B cell (primary cell): Measurements from ENCODE around the gene UNC5A. TPM values are rescaled to one million over a fixed set of nuclear protein-coding genes. Genes with fewer than 3 reads are reported as not detected.

Source experiments
- ATAC-seq: fragments of 200-7000 bp; cut with Tn5 transposase; one replicate; pipeline ENCODE4 v1.10.0; 2021; ENCODE audit warnings: low read depth, mild to moderate bottlenecking, moderate number of reproducible peaks, moderate library complexity
- CTCF ChIA-PET: fragments of 350-600 bp; sonication (Branson Sonifier 250); formaldehyde crosslinking; loops from one replicate; lab custom pipeline; 2021; ENCODE audit warnings: antibody characterized with exemption, inconsistent platforms; lab: Charles Lee
- POLR2A ChIA-PET: fragments of 350-600 bp; sonication (Branson Sonifier 250); formaldehyde crosslinking; loops from one replicate; lab custom pipeline; 2021; ENCODE audit warnings: antibody characterized with exemption; lab: Charles Lee
- DNase-seq: peaks from one replicate; pipeline ENCODE4 v3.0.0; 2013
- H2AFZ ChIP-seq: 2 replicates; pipeline ENCODE4 v1.6.1; 2012; ENCODE audit warnings: mild to moderate bottlenecking, low read depth, low read length; ENCODE audit not compliant: insufficient read depth, poor library complexity, severe bottlenecking
- H3K27ac ChIP-seq, 2 donors: 1 replicate in 1 of 2; 2 replicates in 1 of 2; pipeline ENCODE4 v1.5.1; 2012 to 2013; ENCODE audit warnings: low read length in 2 of 2, mild to moderate bottlenecking in 2 of 2, moderate library complexity in 1 of 2
- H3K27me3 ChIP-seq, 4 experiments: fragments of 200-600 bp in 1 of 4; sonication (generic) in 1 of 4; replicated peaks in 1 of 4; 1 replicate in 2 of 4; 2 replicates in 2 of 4; pipeline versions ENCODE4 v1.6.1 to v1.7.0; 2013 to 2016; ENCODE audit warnings: low read length in 3 of 4, mild to moderate bottlenecking in 2 of 4, mixed read lengths in 1 of 4, moderate library complexity in 1 of 4; ENCODE audit not compliant: insufficient read depth in 4 of 4, control insufficient read depth in 3 of 4; ENCODE audit errors: control extremely low read depth in 1 of 4
- H3K36me3 ChIP-seq, 2 experiments: replicated peaks in 1 of 2; 1 replicate in 1 of 2; 2 replicates in 1 of 2; pipeline versions ENCODE4 v1.6.1 to v1.7.1; 2013; ENCODE audit warnings: low read length in 1 of 2; ENCODE audit not compliant: insufficient read depth in 2 of 2, control insufficient read depth in 1 of 2; ENCODE audit errors: control extremely low read depth in 1 of 2, extremely low read depth in 1 of 2
- H3K4me1 ChIP-seq, 2 donors: fragments of 200-600 bp in 1 of 2; sonication (generic) in 1 of 2; 1 replicate in 1 of 2; 2 replicates in 1 of 2; pipeline versions ENCODE4 v1.5.1 to v1.6.1; 2013 to 2017; ENCODE audit warnings: low read length in 2 of 2; ENCODE audit not compliant: control insufficient read depth in 2 of 2, insufficient read depth in 2 of 2
- H3K4me2 ChIP-seq: replicated peaks from 2 replicates; pipeline ENCODE3; 2012; ENCODE audit warnings: mild to moderate bottlenecking, low read depth, low read length; ENCODE audit not compliant: poor library complexity, severe bottlenecking
- H3K4me3 ChIP-seq, 5 experiments: fragments of 200-600 bp in 1 of 5; sonication (generic) in 1 of 5; 1 replicate in 3 of 5; 2 replicates in 2 of 5; pipeline versions ENCODE4 v1.5.1 to v1.7.0; 2011 to 2016; ENCODE audit warnings: low read length in 4 of 5, mild to moderate bottlenecking in 4 of 5, low read depth in 2 of 5, control low read depth in 1 of 5, moderate library complexity in 1 of 5; ENCODE audit not compliant: insufficient read depth in 1 of 5; ENCODE audit errors: control extremely low read depth in 1 of 5, extremely low read depth in 1 of 5
- H3K79me2 ChIP-seq: fragments of 200-600 bp; sonication (generic); one replicate; pipeline ENCODE4 v1.6.0; 2016; ENCODE audit warnings: low read length; ENCODE audit not compliant: control insufficient read depth, insufficient read depth
- H3K9ac ChIP-seq: fragments of 200-600 bp; sonication (generic); 2 replicates; pipeline ENCODE4 v1.6.1; 2017; ENCODE audit warnings: mild to moderate bottlenecking, low read length, moderate library complexity
- H3K9me3 ChIP-seq, 3 donors: one replicate each; pipeline versions ENCODE4 v1.6.1 to v1.7.1; 2013; ENCODE audit warnings: low read length in 2 of 3; ENCODE audit not compliant: control insufficient read depth in 2 of 3, insufficient read depth in 1 of 3; ENCODE audit errors: control extremely low read depth in 1 of 3
- H4K20me1 ChIP-seq: 2 replicates; pipeline ENCODE4 v1.6.0; 2012; ENCODE audit warnings: mild to moderate bottlenecking, low read length; ENCODE audit not compliant: insufficient read depth, control insufficient read depth, poor library complexity, severe bottlenecking
- H3K27ac Mint-ChIP-seq: one replicate; pipeline ENCODE4 v1.8.0; 2021; ENCODE audit warnings: mixed read lengths
- H3K27me3 Mint-ChIP-seq: one replicate; pipeline ENCODE4 v1.8.0; 2021; ENCODE audit warnings: mixed read lengths
- H3K4me1 Mint-ChIP-seq: one replicate; pipeline ENCODE4 v1.8.0; 2021; ENCODE audit warnings: mixed read lengths
- H3K4me3 Mint-ChIP-seq: one replicate; pipeline ENCODE4 v1.8.0; 2021; ENCODE audit warnings: mixed read lengths
- H3K9me3 Mint-ChIP-seq: one replicate; pipeline ENCODE4 v1.8.0; 2022; ENCODE audit warnings: mixed read lengths; ENCODE audit not compliant: insufficient read depth
- CTCF ChIP-seq: fragments of 200-600 bp; IDR thresholded peaks from one replicate; pipeline ENCODE4 v1.8.0; 2022; ENCODE audit warnings: antibody characterized with exemption, mild to moderate bottlenecking
- EZH2 ChIP-seq: IDR thresholded peaks from 2 replicates; pipeline ENCODE4 v1.6.1; 2012; ENCODE audit warnings: borderline replicate concordance, low read depth, mild to moderate bottlenecking, moderate library complexity, low read length; ENCODE audit not compliant: insufficient read depth, poor library complexity, severe bottlenecking
- WGBS: methylation state at CpG from one replicate; pipeline ENCODE4 v1.1.5; 2013; ENCODE audit warnings: missing lambda C conversion rate; ENCODE audit not compliant: insufficient coverage; 5-methylcytosine and 5-hydroxymethylcytosine counted together
- intact Hi-C: fragments of 100-400 bp; cut with micrococcal nuclease; formaldehyde crosslinking; loops from one replicate; pipeline ENCODE4 v1.10.0; 2022
- polyA plus RNA-seq: library from polyadenylated mRNA; depleted of rRNA; stranded (reverse); fragments of >200 nt; gene quantifications from 2 replicates; pipeline ENCODE4 v1.2.3, GENCODE V29; 2012
- total RNA-seq, 2 donors: library from RNA; stranded (reverse); fragments of 120-200 nt in 1 of 2; gene quantifications; 1 replicate in 1 of 2; 2 replicates in 1 of 2; pipeline versions ENCODE4 v1.2.3 to v1.2.4, GENCODE V29; 2013 to 2022

UNC5A gene
- total and polyA plus RNA-seq, 2 donors (not counting 1 experiment from before 2014, with no cell fraction given), result not detected

DNA sequence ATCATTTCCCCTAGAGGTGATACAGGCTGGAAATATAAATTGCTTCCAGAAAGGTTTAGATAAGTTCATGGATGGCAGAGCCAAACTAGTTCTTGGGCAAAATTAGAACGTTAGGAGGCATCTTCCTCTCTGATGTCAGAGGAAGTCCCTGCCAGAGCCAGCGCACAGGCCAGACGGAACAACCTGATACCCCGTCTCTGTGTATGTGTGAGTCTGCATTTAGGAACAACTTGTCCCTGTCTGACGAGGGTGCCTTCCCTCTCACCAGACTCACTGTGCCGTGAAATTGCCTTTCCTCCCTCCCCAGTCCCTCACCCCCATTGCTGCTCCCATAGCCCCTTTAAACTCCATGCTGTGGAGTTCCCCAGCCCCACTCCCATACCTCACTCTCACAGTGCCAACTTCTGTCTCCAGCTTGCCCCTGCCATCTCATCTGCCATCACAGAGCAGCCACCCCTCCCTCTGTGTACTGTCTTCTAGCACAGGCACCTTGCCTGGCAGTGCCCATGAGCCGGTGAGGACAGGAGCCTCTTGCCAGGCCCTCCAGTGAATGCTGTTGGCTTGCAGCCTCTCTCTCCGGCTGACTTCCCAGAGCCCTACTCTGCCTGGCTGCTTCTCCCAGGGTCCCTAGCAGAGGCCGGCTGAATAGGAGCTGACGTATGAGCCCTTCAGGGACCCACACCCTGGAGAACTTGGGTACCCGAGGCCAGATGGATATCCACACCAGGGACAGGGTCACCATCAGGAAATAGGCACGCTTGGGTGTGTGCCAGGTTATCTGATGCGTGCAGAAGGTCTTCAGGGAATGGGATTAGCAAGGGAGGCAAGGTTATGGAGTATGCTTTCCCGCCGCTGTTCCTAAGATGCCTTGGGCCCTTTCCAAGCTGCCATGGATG is 26.7 kb downstream of the UNC5A start:
- no peak overlapping the region for H3K4me3 Mint-ChIP-seq
- H3K79me2 ChIP-seq, result no peaks in the 10 kb centered on the region
- peaks cover 0 to 24% (median 3%) of the 10 kb centered on the region in 4 experiments for H3K27me3 ChIP-seq
- H3K4me2 ChIP-seq, result no peak overlapping the region
- TF ChIP-seq CTCF (no peak), EZH2 (no peak)
- no peaks in the 10 kb centered on the region for H3K9me3 Mint-ChIP-seq
- H3K9me3 ChIP-seq, result peaks cover 0 to 19% (median 0%) of the 10 kb centered on the region in 3 donors
- ATAC-seq (no peak), DNase-seq (no peak)
- ChIA-PET POLR2A (no interaction called here), CTCF (no interaction called here)
- no peak overlapping the region for H3K4me3 ChIP-seq
- no peak overlapping the region for H3K27ac Mint-ChIP-seq
- no peak overlapping the region for H3K27ac ChIP-seq
- H3K27me3 Mint-ChIP-seq, result peaks cover 36% of the 10 kb centered on the region
- WGBS, result 64% methylated on average over 13 of the region's 15 CpGs
- H3K4me1 Mint-ChIP-seq, result no peaks in the 10 kb centered on the region
- H3K36me3 ChIP-seq, result no peaks in the 10 kb centered on the region
- no peak overlapping the region for H2AFZ ChIP-seq
- H3K9ac ChIP-seq, result no peak overlapping the region
- intact Hi-C loops, result no loop called here
- H4K20me1 ChIP-seq, result no peaks in the 10 kb centered on the region
- no peaks in the 10 kb centered on the region for H3K4me1 ChIP-seq

DNA sequence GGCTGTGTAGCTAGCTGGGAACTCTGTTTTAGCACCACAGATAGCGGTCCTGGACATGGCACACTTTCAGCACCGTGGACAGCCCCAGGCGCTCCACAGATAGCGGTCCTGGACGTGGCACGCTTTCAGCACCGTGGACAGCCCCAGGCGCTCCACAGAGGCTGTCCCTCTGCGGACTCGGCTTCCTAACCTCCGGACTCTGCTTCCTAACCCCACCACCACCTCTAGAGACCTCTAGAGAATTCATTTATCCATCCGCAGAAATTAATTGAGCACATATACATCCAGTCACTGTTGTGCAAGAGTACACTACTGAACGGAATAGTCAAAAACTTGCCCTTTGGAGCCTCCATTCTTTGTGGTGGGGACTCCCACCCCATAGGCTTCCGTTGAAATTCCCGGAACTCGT is 27.4 kb downstream of the UNC5A start:
- no peak overlapping the region for H3K27ac ChIP-seq
- no peak overlapping the region for H3K4me3 Mint-ChIP-seq
- H3K9ac ChIP-seq, result no peak overlapping the region
- no peaks in the 10 kb centered on the region for H3K36me3 ChIP-seq
- 21% methylated on average over 12 of the region's 16 CpGs for WGBS
- CTCF ChIA-PET, result no interaction called here
- H3K27me3 Mint-ChIP-seq, result peaks cover 30% of the 10 kb centered on the region
- no peaks in the 10 kb centered on the region for H3K79me2 ChIP-seq
- no peaks in the 10 kb centered on the region for H4K20me1 ChIP-seq
- intact Hi-C loops, result no loop called here
- peak; percentile 58 for DNase-seq
- POLR2A ChIA-PET, result no interaction called here
- H3K9me3 ChIP-seq, result peaks cover 0 to 19% (median 0%) of the 10 kb centered on the region in 3 donors
- H3K4me1 ChIP-seq, result no peaks in the 10 kb centered on the region
- no peak overlapping the region for H3K4me2 ChIP-seq
- no peaks in the 10 kb centered on the region for H3K4me1 Mint-ChIP-seq
- no peak overlapping the region for H3K4me3 ChIP-seq
- no peak for TF ChIP-seq CTCF
- TF ChIP-seq EZH2, result no peak
- H3K27me3 ChIP-seq, result peaks cover 0 to 21% (median 3%) of the 10 kb centered on the region in 4 experiments
- H3K27ac Mint-ChIP-seq, result no peak overlapping the region
- H2AFZ ChIP-seq, result no peak overlapping the region
- no peaks in the 10 kb centered on the region for H3K9me3 Mint-ChIP-seq
- ATAC-seq, result peak; percentile 63
